Melanocyte of skin (primary cell): ENCODE data around the gene NUTM2G. TPM values are rescaled to one million over a fixed set of nuclear protein-coding genes. Genes with fewer than 3 reads are reported as not detected.

Experiments used
- total RNA-seq, 2 donors: library from RNA; depleted of rRNA; stranded (reverse); fragments of >200 nt; gene quantifications; 2 replicates each; pipeline ENCODE4 v1.2.3, GENCODE V29; 2012

NUTM2G gene, protein sequence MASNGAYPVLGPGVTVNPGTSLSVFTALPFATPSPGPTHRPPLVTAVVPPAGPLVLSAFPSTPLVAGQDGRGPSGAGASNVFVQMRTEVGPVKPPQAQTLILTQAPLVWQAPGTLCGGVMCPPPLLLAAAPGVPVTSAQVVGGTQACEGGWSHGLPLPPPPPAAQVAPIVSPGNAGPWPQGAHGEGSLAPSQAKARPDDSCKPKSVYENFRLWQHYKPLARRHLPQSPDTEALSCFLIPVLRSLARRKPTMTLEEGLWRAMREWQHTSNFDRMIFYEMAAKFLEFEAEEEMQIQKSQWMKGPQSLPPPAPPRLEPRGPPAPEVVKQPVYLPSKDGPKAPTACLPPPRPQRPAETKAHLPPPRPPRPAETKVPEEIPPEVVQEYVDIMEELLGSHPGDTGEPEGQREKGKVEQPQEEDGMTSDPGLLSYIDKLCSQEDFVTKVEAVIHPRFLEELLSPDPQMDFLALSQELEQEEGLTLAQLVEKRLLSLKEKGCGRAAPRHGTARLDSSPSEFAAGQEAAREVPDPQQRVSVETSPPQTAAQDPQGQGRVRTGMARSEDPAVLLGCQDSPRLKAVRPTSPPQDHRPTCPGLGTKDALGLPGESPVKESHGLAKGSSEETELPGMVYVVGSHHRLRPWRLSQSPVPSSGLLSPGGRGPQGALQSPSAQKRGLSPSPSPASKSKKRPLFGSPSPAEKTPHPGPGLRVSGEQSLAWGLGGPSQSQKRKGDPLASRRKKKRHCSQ
- not detected for total RNA-seq

DNA sequence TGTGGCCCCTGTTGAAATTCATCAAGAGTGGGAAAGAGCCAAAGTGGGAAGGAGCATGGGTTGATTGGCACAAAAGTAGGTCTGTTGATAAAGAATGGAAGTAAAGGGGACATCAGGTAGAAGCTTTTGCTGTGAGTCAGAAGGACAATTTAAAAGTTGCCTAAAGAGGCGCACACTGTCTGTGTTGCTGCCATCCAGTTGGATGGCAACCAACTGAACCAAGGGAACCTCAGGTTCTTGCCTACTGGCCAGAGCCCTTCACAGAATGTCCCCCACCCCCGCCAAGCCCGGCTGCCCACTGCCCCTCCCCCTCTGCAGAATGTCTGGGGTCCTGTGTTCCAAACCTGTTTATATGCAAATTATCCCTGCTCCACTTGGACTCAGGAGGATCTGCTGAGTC lies at the start of gene NUTM2G:
Gene NUTM2G, plus strand, starts transcription at position 301 of the 400 bp plus-strand sequence. CDS start 182 bp downstream, outside the sequence.

Other genes starting within 250 kb of the NUTM2G start
- 10 to 100 TPM in 1 of 2 donors, 1 to 10 TPM in 1; 7.7 to 11.0 TPM for gene ZNF510, start 150.8 kb upstream of the NUTM2G start, total RNA-seq
- 1 to 10 TPM; 4.3 to 4.8 TPM for gene ZNF782, start 74.3 kb upstream of the NUTM2G start, total RNA-seq
- 1 to 10 TPM; 5.3 to 7.2 TPM for gene CTSV, start 110.3 kb downstream of the NUTM2G start, total RNA-seq